ENCODE results near the gene KPNB1. TPM values are rescaled to one million over a fixed set of nuclear protein-coding genes. Genes with fewer than 3 reads are reported as not detected.

Gene KPNB1
- total RNA-seq, 1 donor from 2014 or later: 298 TPM

GRCh38 chr17:47708864-47709541 is 59.3 kb downstream of the KPNB1 start:
- peaks cover 16% of the 10 kb centered on the region for H3K36me3 Mint-ChIP-seq (ENCODE audit: low read depth)
- no peaks in the 10 kb centered on the region for H3K9me3 Mint-ChIP-seq (ENCODE audit: low read depth)
- peaks cover 8% of the 10 kb centered on the region for H3K4me1 Mint-ChIP-seq (ENCODE audit: low read depth)
- no peak for TF ChIP-seq CTCF (IDR thresholded peaks at IDR 0.05)
- no peak for DNase-seq (ENCODE audit: low spot score)
- H3K27ac Mint-ChIP-seq (ENCODE audit: unreplicated experiment): no peak overlapping the region
- peaks cover 19% of the 10 kb centered on the region for H3K27me3 Mint-ChIP-seq (ENCODE audit: low read depth)
- no peak overlapping the region for H3K4me3 Mint-ChIP-seq (ENCODE audit: unreplicated experiment)

GRCh38 chr17:47709594-47709993 is 59.9 kb downstream of the KPNB1 start:
- Mint-ChIP-seq H3K36me3 (ENCODE audit: low read depth) (peaks cover 16% of the 10 kb centered on the region), H3K9me3 (ENCODE audit: low read depth) (no peaks in the 10 kb centered on the region), H3K27me3 (ENCODE audit: low read depth) (peaks cover 23% of the 10 kb centered on the region), H3K4me1 (ENCODE audit: low read depth) (peaks cover 8% of the 10 kb centered on the region), H3K27ac (ENCODE audit: unreplicated experiment) (no peak overlapping the region), H3K4me3 (ENCODE audit: unreplicated experiment) (no peak overlapping the region)
- DNase-seq (ENCODE audit: low spot score): no peak
- no peak for TF ChIP-seq CTCF (IDR thresholded peaks at IDR 0.05)

- Mint-ChIP-seq H3K4me1 (ENCODE audit: low read depth) (peaks cover 4% of the 10 kb centered on the region), H3K9me3 (ENCODE audit: low read depth) (no peaks in the 10 kb centered on the region), H3K36me3 (ENCODE audit: low read depth) (peaks cover 13% of the 10 kb centered on the region), H3K27me3 (ENCODE audit: low read depth) (peaks cover 32% of the 10 kb centered on the region), H3K4me3 (ENCODE audit: unreplicated experiment) (no peak overlapping the region), H3K27ac (ENCODE audit: unreplicated experiment) (no peak overlapping the region)
- TF ChIP-seq CTCF (IDR thresholded peaks at IDR 0.05): no peak
- DNase-seq (ENCODE audit: low spot score): no peak
Measured at GRCh38 chr17:47711366-47712099, 61.8 kb downstream of the KPNB1 start.

- Mint-ChIP-seq H3K36me3 (ENCODE audit: low read depth) (peaks cover 13% of the 10 kb centered on the region), H3K27me3 (ENCODE audit: low read depth) (peaks cover 37% of the 10 kb centered on the region), H3K9me3 (ENCODE audit: low read depth) (no peaks in the 10 kb centered on the region), H3K27ac (ENCODE audit: unreplicated experiment) (no peak overlapping the region), H3K4me1 (ENCODE audit: low read depth) (no peaks in the 10 kb centered on the region), H3K4me3 (ENCODE audit: unreplicated experiment) (no peak overlapping the region)
- no peak for TF ChIP-seq CTCF (IDR thresholded peaks at IDR 0.05)
- DNase-seq (ENCODE audit: low spot score): no peak
Measured at GRCh38 chr17:47712330-47713023, 62.8 kb downstream of the KPNB1 start.

GRCh38 chr17:47713980-47714700 is 64.4 kb downstream of the KPNB1 start:
- Mint-ChIP-seq H3K27ac (ENCODE audit: unreplicated experiment) (no peak overlapping the region), H3K27me3 (ENCODE audit: low read depth) (peaks cover 51% of the 10 kb centered on the region)

More at GRCh38 chr17:47713980-47714700, 64.4 kb downstream of the KPNB1 start:
- H3K4me1 Mint-ChIP-seq (ENCODE audit: low read depth): peaks cover 12% of the 10 kb centered on the region
- H3K9me3 Mint-ChIP-seq (ENCODE audit: low read depth): no peaks in the 10 kb centered on the region
- H3K36me3 Mint-ChIP-seq (ENCODE audit: low read depth): peaks cover 13% of the 10 kb centered on the region
- no peak for DNase-seq (ENCODE audit: low spot score)
- TF ChIP-seq CTCF (IDR thresholded peaks at IDR 0.05): no peak
- no peak overlapping the region for H3K4me3 Mint-ChIP-seq (ENCODE audit: unreplicated experiment)
